HEK293 (cell line): ENCODE results near the gene FAM118A.

ENCODE experiments used
- CTCF ChIA-PET: fragments of 350-600 bp; formaldehyde crosslinking; extraction: SDS; loops from one replicate; lab custom pipeline; 2021; ENCODE audit warnings: antibody characterized with exemption; lab: Yijun Ruan, JAX
- POLR2A ChIA-PET: fragments of 300-600 bp; formaldehyde crosslinking; extraction: SDS; loops from one replicate; lab custom pipeline; 2020; ENCODE audit warnings: antibody characterized with exemption, inconsistent platforms; lab: Yijun Ruan, JAX
- H3K27ac ChIP-seq: fragments of 200-500 bp; sonication (Bioruptor generic); 2 replicates; pipeline ENCODE4 v1.5.1; 2014; ENCODE audit warnings: low read depth, low read length, control low read depth, inconsistent platforms; ENCODE audit errors: extremely low read depth
- H3K36me3 ChIP-seq, 2 experiments: fragments of 200-500 bp in 1 of 2; sonication (Bioruptor generic) in 1 of 2; 1 replicate in 1 of 2; 2 replicates in 1 of 2; pipeline ENCODE4 v1.5.1; 2014 to 2017; ENCODE audit warnings: inconsistent platforms in 2 of 2, low read length in 2 of 2; ENCODE audit not compliant: control insufficient read depth in 2 of 2, insufficient read depth in 1 of 2
- H3K4me1 ChIP-seq: fragments of 200-500 bp; sonication (Bioruptor generic); 2 replicates; pipeline ENCODE4 v1.5.1; 2014; ENCODE audit warnings: mild to moderate bottlenecking, low read length, inconsistent platforms; ENCODE audit not compliant: control insufficient read depth, insufficient read depth
- H3K4me3 ChIP-seq: 2 replicates; pipeline ENCODE4 v1.5.1; 2011; ENCODE audit warnings: low read depth, mild to moderate bottlenecking, control low read depth, low read length, moderate library complexity
- H3K9me3 ChIP-seq: fragments of 200-500 bp; sonication (Bioruptor generic); 2 replicates; pipeline ENCODE4 v1.5.1; 2014; ENCODE audit warnings: low read depth, low read length, inconsistent platforms; ENCODE audit not compliant: control insufficient read depth, insufficient read depth
- BCL11A ChIP-seq: fragments of 450-650 bp; formaldehyde crosslinking; IDR thresholded peaks from 2 replicates; pipeline ENCODE4 v1.5.1; 2016; ENCODE audit warnings: low read depth, missing biosample characterization, missing genetic modification characterization
- KLF1 ChIP-seq: fragments of 450-650 bp; formaldehyde crosslinking; IDR thresholded peaks from 2 replicates; pipeline ENCODE4 v1.5.1; 2016; ENCODE audit warnings: missing biosample characterization, missing genetic modification characterization
- KLF8 ChIP-seq: fragments of 450-650 bp; formaldehyde crosslinking; IDR thresholded peaks from 2 replicates; pipeline ENCODE4 v1.5.1; 2016; ENCODE audit warnings: missing biosample characterization, missing genetic modification characterization
- MZF1 ChIP-seq: fragments of 450-650 bp; formaldehyde crosslinking; IDR thresholded peaks from 2 replicates; pipeline ENCODE4 v1.5.1; 2017; ENCODE audit warnings: missing biosample characterization, missing genetic modification characterization, borderline replicate concordance
- SALL2 ChIP-seq: fragments of 450-650 bp; formaldehyde crosslinking; IDR thresholded peaks from 2 replicates; pipeline ENCODE4 v1.5.0; 2017; ENCODE audit warnings: missing biosample characterization, mild to moderate bottlenecking, missing genetic modification characterization, borderline replicate concordance
- SP3 ChIP-seq: fragments of 450-650 bp; formaldehyde crosslinking; IDR thresholded peaks from 2 replicates; pipeline ENCODE4 v1.5.1; 2016; ENCODE audit warnings: missing biosample characterization, missing genetic modification characterization
- ZNF169 ChIP-seq: fragments of 450-650 bp; formaldehyde crosslinking; IDR thresholded peaks from 2 replicates; pipeline ENCODE4 v1.5.1; 2016; ENCODE audit warnings: missing biosample characterization, missing genetic modification characterization
- ZNF23 ChIP-seq: fragments of 450-650 bp; formaldehyde crosslinking; IDR thresholded peaks from 2 replicates; pipeline ENCODE4 v1.5.1; 2016; ENCODE audit warnings: missing biosample characterization, missing genetic modification characterization, borderline replicate concordance
- ZNF24 ChIP-seq: fragments of 450-650 bp; formaldehyde crosslinking; IDR thresholded peaks from 2 replicates; pipeline ENCODE4 v1.5.1; 2016; ENCODE audit warnings: missing biosample characterization, missing genetic modification characterization
- ZNF366 ChIP-seq: fragments of 450-650 bp; formaldehyde crosslinking; conservative IDR thresholded peaks from 2 replicates; pipeline ENCODE4 v1.5.1; 2016; ENCODE audit warnings: missing biosample characterization, missing genetic modification characterization
- ZNF391 ChIP-seq: fragments of 450-650 bp; formaldehyde crosslinking; IDR thresholded peaks from 2 replicates; pipeline ENCODE4 v1.5.1; 2016; ENCODE audit warnings: low read depth, missing biosample characterization, missing genetic modification characterization, borderline replicate concordance
- ZNF404 ChIP-seq: fragments of 450-650 bp; formaldehyde crosslinking; IDR thresholded peaks from 2 replicates; pipeline ENCODE4 v1.5.1; 2017; ENCODE audit warnings: missing biosample characterization, missing genetic modification characterization
- ZNF488 ChIP-seq: fragments of 450-650 bp; formaldehyde crosslinking; IDR thresholded peaks from 2 replicates; pipeline ENCODE4 v1.5.1; 2016; ENCODE audit warnings: missing biosample characterization, missing genetic modification characterization
- ZNF544 ChIP-seq: fragments of 450-650 bp; formaldehyde crosslinking; IDR thresholded peaks from 2 replicates; pipeline ENCODE4 v1.5.0; 2017; ENCODE audit warnings: missing biosample characterization, missing genetic modification characterization
- ZNF624 ChIP-seq: fragments of 450-650 bp; formaldehyde crosslinking; IDR thresholded peaks from 2 replicates; pipeline ENCODE4 v1.5.1; 2017; ENCODE audit warnings: missing biosample characterization, missing genetic modification characterization
- ZNF658 ChIP-seq: fragments of 450-650 bp; formaldehyde crosslinking; IDR thresholded peaks from 2 replicates; pipeline ENCODE4; 2016; ENCODE audit warnings: missing biosample characterization, missing genetic modification characterization
- ZSCAN23 ChIP-seq: fragments of 450-650 bp; formaldehyde crosslinking; IDR thresholded peaks from 2 replicates; pipeline ENCODE4 v1.5.1; 2016; ENCODE audit warnings: missing biosample characterization, missing genetic modification characterization
- ZSCAN30 ChIP-seq: fragments of 450-650 bp; IDR thresholded peaks from 2 replicates; pipeline ENCODE4 v1.5.1; 2018; ENCODE audit warnings: missing biosample characterization, mild to moderate bottlenecking, missing genetic modification characterization, moderate library complexity
- TF ChIP-seq, protein P1 (sequence below): fragments of 450-650 bp; formaldehyde crosslinking; IDR thresholded peaks from 2 replicates; pipeline ENCODE4 v1.5.1; 2017; ENCODE audit warnings: missing biosample characterization, missing genetic modification characterization
- TF ChIP-seq, protein P2 (sequence below): fragments of 450-650 bp; formaldehyde crosslinking; IDR thresholded peaks from 2 replicates; pipeline ENCODE4 v1.5.1; 2016; ENCODE audit warnings: missing biosample characterization, missing genetic modification characterization
- TF ChIP-seq, protein P3 (sequence below): fragments of 450-650 bp; formaldehyde crosslinking; IDR thresholded peaks from 2 replicates; pipeline ENCODE4 v1.5.1; 2016; ENCODE audit warnings: missing biosample characterization, missing genetic modification characterization

Gene FAM118A

GRCh38 chr22:45376703-45377102 is 67.0 kb downstream of the FAM118A start:
- no peak for TF ChIP-seq ZNF488 (tag by site-specific recombination)
- no peak for TF ChIP-seq ZNF544 (tag by site-specific recombination)
- TF ChIP-seq, protein P1, sequence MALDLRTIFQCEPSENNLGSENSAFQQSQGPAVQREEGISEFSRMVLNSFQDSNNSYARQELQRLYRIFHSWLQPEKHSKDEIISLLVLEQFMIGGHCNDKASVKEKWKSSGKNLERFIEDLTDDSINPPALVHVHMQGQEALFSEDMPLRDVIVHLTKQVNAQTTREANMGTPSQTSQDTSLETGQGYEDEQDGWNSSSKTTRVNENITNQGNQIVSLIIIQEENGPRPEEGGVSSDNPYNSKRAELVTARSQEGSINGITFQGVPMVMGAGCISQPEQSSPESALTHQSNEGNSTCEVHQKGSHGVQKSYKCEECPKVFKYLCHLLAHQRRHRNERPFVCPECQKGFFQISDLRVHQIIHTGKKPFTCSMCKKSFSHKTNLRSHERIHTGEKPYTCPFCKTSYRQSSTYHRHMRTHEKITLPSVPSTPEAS (tag by site-specific recombination): no peak
- TF ChIP-seq, protein P2, sequence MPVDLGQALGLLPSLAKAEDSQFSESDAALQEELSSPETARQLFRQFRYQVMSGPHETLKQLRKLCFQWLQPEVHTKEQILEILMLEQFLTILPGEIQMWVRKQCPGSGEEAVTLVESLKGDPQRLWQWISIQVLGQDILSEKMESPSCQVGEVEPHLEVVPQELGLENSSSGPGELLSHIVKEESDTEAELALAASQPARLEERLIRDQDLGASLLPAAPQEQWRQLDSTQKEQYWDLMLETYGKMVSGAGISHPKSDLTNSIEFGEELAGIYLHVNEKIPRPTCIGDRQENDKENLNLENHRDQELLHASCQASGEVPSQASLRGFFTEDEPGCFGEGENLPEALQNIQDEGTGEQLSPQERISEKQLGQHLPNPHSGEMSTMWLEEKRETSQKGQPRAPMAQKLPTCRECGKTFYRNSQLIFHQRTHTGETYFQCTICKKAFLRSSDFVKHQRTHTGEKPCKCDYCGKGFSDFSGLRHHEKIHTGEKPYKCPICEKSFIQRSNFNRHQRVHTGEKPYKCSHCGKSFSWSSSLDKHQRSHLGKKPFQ: no peak
- TF ChIP-seq ZNF24: no peak
- no peak for TF ChIP-seq ZNF23 (tag by site-specific recombination)
- TF ChIP-seq ZNF658 (tag by site-specific recombination): no peak
- TF ChIP-seq SP3 (tag by site-specific recombination): no peak
- no peak for TF ChIP-seq ZSCAN30
- TF ChIP-seq MZF1 (tag by site-specific recombination): no peak
- TF ChIP-seq KLF1 (tag by site-specific recombination): no peak
- no peak for TF ChIP-seq ZNF404
- no peak for TF ChIP-seq ZNF624
- no peak for TF ChIP-seq ZNF391
- no peak for TF ChIP-seq SALL2 (tag by site-specific recombination)
- no peak for TF ChIP-seq BCL11A (tag by site-specific recombination)
- no peak for TF ChIP-seq KLF8 (tag by site-specific recombination)
- no peak for TF ChIP-seq ZSCAN23 (tag by site-specific recombination)
- TF ChIP-seq ZNF366: no peak
- CTCF ChIA-PET: interaction anchor here (0.6 to 2.0 kb wide), 3 partner anchors 14 to 177 kb away, joined by 4 to 5 read pairs (median 5); no protein-coding TSS in a partner anchor
- POLR2A ChIA-PET: no interaction called here
- Histone ChIP-seq H3K4me1 (no peaks in the 10 kb centered on the region), H3K4me3 (no peak overlapping the region), H3K36me3 (no peaks in the 10 kb centered on the region), H3K27ac (no peak overlapping the region), H3K9me3 (no peaks in the 10 kb centered on the region)

DNA sequence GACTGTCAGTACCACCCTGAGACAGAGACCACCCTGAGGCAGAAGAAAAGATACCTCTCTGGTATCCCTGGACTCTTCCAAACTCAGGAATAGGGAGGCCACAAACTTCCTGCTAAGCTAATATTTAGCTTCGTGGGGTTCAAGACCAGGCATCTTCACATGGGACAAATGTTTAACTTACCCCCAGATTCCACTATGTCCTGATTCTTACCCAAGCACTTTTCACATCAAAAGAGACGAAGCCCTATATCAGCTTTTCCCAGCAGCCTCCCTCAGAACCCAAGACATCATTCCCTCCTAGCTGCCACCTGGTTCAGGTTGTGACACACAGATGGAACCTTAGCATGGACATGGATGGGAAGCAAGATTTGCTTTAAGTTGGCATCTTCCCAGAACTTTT is 71.6 kb downstream of the FAM118A start:
- ChIA-PET CTCF (interaction anchor here (0.9 kb wide), 1 partner anchor 16 kb away, joined by 3 read pairs; no protein-coding TSS in a partner anchor), POLR2A (no interaction called here)
- no peak overlapping the region for H3K4me3 ChIP-seq
- H3K27ac ChIP-seq: no peak overlapping the region
- no peaks in the 10 kb centered on the region for H3K36me3 ChIP-seq
- H3K4me1 ChIP-seq: no peaks in the 10 kb centered on the region
- no peaks in the 10 kb centered on the region for H3K9me3 ChIP-seq
- TF ChIP-seq ZNF169 (tag by site-specific recombination): no peak
- TF ChIP-seq, protein P3, sequence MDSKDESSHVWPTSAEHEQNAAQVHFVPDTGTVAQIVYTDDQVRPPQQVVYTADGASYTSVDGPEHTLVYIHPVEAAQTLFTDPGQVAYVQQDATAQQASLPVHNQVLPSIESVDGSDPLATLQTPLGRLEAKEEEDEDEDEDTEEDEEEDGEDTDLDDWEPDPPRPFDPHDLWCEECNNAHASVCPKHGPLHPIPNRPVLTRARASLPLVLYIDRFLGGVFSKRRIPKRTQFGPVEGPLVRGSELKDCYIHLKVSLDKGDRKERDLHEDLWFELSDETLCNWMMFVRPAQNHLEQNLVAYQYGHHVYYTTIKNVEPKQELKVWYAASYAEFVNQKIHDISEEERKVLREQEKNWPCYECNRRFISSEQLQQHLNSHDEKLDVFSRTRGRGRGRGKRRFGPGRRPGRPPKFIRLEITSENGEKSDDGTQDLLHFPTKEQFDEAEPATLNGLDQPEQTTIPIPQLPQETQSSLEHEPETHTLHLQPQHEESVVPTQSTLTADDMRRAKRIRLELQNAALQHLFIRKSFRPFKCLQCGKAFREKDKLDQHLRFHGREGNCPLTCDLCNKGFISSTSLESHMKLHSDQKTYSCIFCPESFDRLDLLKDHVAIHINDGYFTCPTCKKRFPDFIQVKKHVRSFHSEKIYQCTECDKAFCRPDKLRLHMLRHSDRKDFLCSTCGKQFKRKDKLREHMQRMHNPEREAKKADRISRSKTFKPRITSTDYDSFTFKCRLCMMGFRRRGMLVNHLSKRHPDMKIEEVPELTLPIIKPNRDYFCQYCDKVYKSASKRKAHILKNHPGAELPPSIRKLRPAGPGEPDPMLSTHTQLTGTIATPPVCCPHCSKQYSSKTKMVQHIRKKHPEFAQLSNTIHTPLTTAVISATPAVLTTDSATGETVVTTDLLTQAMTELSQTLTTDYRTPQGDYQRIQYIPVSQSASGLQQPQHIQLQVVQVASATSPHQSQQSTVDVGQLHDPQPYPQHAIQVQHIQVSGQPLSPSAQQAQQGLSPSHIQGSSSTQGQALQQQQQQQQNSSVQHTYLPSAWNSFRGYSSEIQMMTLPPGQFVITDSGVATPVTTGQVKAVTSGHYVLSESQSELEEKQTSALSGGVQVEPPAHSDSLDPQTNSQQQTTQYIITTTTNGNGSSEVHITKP (tag by site-specific recombination): peak; percentile 88
- TF ChIP-seq, all 188 proteins: peak for 1
